Left ventricle myocardium inferior (tissue), 1 donor: ENCODE data around the gene PIGN. TPM values are rescaled to one million over a fixed set of nuclear protein-coding genes. Genes with fewer than 3 reads are reported as not detected.

Experiments
- DNase-seq: peaks from one replicate; pipeline ENCODE4 v3.0.0-alpha.2; 2020
- H3K27ac ChIP-seq: fragments of 200-600 bp; replicated peaks from 2 replicates; pipeline ENCODE4 v1.8.0; 2021
- H3K27me3 ChIP-seq: fragments of 200-600 bp; 2 replicates; pipeline ENCODE4 v1.8.0; 2021; ENCODE audit warnings: low read depth
- H3K36me3 ChIP-seq: fragments of 200-600 bp; 2 replicates; pipeline ENCODE4 v1.8.0; 2021
- H3K4me1 ChIP-seq: fragments of 200-600 bp; 2 replicates; pipeline ENCODE4 v1.8.0; 2021
- H3K4me3 ChIP-seq: fragments of 200-600 bp; 2 replicates; pipeline ENCODE4 v1.8.0; 2021; ENCODE audit warnings: mild to moderate bottlenecking, moderate library complexity
- H3K9me3 ChIP-seq: fragments of 200-600 bp; replicated peaks from 2 replicates; pipeline ENCODE4 v1.8.0; 2021
- intact Hi-C: fragments of 100-400 bp; cut with micrococcal nuclease; formaldehyde crosslinking; loops from one replicate; pipeline ENCODE4 v1.11.0; 2022
- total RNA-seq: library from RNA; stranded (reverse); fragmentation: NEBNext Ultra II Directional; extraction: Animal tissue kit (Norgen Biotek cat#: 25700); gene quantifications from one replicate; pipeline ENCODE4 v1.2.1, GENCODE V29; 2021
- TF ChIP-seq, protein P1 (sequence below): fragments of 200-600 bp; IDR thresholded peaks from 2 replicates; pipeline ENCODE4 v1.8.0; 2021; ENCODE audit warnings: antibody characterized with exemption, mild to moderate bottlenecking, borderline replicate concordance
- donor health status: DM: no; HTN: yes; CAD: no; lungs with severe emphysema.

The PIGN gene
- total RNA-seq, 1 donor from 2014 or later, result 19.7 TPM

DNA sequence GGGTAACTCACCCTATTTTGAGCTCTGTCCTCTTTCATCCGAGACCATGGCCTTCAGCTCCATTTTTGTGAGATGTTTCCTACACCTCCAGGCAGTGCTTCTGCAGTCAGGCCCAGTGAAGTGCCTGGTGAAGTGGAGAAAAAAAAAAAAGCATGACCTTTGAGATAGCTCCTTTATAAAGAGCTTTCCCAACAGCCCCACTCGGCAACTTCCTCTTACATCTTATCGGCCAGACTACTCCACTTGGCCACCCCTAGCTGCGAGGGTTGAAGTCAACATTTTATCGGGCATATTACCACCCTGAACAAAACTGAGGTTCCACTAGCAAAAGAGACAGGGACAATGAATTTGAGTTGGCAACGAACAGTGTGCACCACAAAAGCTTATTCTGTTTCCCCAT is 169.2 kb downstream of the PIGN start:
- Histone ChIP-seq H3K27me3 (no peaks in the 10 kb centered on the region), H3K36me3 (no peaks in the 10 kb centered on the region), H3K4me1 (peaks cover 17% of the 10 kb centered on the region), H3K4me3 (no peak overlapping the region), H3K9me3 (peaks cover 16% of the 10 kb centered on the region), H3K27ac (peak overlapping the region; percentile 74)
- no peak for DNase-seq
- TF ChIP-seq, protein P1, sequence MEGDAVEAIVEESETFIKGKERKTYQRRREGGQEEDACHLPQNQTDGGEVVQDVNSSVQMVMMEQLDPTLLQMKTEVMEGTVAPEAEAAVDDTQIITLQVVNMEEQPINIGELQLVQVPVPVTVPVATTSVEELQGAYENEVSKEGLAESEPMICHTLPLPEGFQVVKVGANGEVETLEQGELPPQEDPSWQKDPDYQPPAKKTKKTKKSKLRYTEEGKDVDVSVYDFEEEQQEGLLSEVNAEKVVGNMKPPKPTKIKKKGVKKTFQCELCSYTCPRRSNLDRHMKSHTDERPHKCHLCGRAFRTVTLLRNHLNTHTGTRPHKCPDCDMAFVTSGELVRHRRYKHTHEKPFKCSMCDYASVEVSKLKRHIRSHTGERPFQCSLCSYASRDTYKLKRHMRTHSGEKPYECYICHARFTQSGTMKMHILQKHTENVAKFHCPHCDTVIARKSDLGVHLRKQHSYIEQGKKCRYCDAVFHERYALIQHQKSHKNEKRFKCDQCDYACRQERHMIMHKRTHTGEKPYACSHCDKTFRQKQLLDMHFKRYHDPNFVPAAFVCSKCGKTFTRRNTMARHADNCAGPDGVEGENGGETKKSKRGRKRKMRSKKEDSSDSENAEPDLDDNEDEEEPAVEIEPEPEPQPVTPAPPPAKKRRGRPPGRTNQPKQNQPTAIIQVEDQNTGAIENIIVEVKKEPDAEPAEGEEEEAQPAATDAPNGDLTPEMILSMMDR, result no peak
- intact Hi-C loops, result no loop called here

DNA sequence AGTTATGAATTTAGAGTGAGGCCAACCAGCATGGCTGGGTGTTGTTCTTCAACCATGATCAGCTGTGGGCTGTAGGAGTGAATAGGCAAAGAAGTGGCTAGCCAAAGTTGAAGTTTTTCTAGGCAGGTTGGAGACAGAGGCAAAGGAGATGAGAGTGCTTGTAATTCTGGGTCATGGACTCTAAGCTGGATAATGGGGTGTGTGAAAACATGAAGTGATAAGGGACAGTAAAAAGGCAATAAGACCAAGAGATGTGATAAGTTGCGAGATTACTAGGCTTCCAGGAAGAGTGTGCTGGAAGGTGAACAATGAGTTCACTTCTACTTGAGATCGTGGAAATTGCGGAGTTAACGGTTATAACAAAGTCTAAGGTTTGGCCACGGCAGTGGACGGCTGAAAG is 175.4 kb downstream of the PIGN start:
- no peak for DNase-seq
- Histone ChIP-seq H3K27ac (no peak overlapping the region), H3K9me3 (peaks cover 11% of the 10 kb centered on the region), H3K27me3 (no peaks in the 10 kb centered on the region), H3K36me3 (no peaks in the 10 kb centered on the region), H3K4me3 (no peak overlapping the region), H3K4me1 (no peaks in the 10 kb centered on the region)
- intact Hi-C loops, result no loop called here
- TF ChIP-seq, protein P1, result no peak

DNA sequence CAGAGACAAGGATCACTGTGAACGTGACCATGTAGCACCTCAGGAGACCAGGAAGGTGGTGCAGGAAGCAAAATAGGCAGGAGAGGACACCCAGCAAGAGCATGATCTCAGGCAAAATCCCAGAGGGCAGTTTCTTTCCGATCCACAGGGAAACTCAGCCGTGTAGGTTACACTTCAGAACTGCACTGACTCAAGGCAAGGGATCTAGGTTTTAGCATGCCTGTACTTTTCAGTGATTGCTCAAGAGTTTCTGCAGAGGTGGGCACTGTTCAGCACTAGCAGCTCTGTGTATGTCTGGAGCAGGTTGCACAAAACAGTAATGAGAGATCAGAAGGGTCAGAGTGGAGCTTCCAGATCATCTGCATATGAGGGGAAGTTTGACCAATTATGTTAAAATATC is 177.3 kb downstream of the PIGN start:
- TF ChIP-seq, protein P1, result no peak
- no peak for DNase-seq
- H3K4me1 ChIP-seq, result no peaks in the 10 kb centered on the region
- H3K27ac ChIP-seq, result no peak overlapping the region
- H3K36me3 ChIP-seq, result no peaks in the 10 kb centered on the region
- H3K27me3 ChIP-seq, result no peaks in the 10 kb centered on the region
- peaks cover 17% of the 10 kb centered on the region for H3K9me3 ChIP-seq
- intact Hi-C loops, result no loop called here
- no peak overlapping the region for H3K4me3 ChIP-seq

DNA sequence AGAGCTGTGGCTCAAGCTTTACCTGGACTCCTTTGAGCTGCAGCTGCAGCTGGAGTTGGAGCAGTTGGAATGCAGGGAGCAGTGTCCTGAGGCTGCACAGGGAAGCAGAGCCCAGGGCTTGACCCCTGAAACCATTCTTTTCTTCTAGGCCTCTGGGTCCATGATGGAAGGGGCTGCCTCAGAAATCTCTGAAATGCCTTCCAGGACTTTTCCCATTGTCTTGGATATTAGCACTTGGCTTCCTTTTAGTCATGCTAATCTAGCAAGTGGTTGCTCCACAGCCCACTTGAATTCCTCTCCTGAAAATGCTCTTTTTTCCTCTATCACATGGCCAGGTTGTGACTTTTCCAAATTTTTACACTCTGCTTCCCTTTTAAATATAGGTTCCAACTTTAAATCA is 185.5 kb downstream of the PIGN start:
- DNase-seq, result no peak
- Histone ChIP-seq H3K4me1 (no peaks in the 10 kb centered on the region), H3K4me3 (no peak overlapping the region), H3K9me3 (peaks cover 27% of the 10 kb centered on the region), H3K36me3 (no peaks in the 10 kb centered on the region), H3K27me3 (no peaks in the 10 kb centered on the region), H3K27ac (no peak overlapping the region)
- intact Hi-C loops, result no loop called here
- TF ChIP-seq, protein P1, result no peak

DNA sequence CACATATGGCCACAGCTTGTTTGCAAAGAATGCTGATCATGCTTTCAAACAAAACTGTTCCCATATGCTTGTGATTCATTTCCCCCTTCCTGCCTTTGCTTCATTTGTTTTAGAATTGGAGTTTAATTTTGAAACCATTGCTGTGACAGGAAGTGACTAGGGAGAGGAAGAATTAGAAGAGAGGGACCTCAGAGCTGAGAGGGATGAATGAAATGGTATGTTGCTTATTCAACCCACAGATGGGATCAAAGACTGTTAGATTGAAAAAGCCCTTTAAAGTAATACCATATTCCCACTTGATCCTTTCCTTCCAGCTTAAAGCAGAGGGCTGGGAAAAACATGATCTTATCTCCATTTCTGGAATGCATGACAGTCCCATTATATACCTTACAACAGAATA is 187.9 kb downstream of the PIGN start:
- Histone ChIP-seq H3K9me3 (peaks cover 14% of the 10 kb centered on the region), H3K4me1 (peaks cover 2% of the 10 kb centered on the region), H3K27me3 (no peaks in the 10 kb centered on the region), H3K27ac (no peak overlapping the region), H3K36me3 (no peaks in the 10 kb centered on the region), H3K4me3 (no peak overlapping the region)
- TF ChIP-seq, protein P1, result no peak
- no peak for DNase-seq
- intact Hi-C loops, result no loop called here

DNA sequence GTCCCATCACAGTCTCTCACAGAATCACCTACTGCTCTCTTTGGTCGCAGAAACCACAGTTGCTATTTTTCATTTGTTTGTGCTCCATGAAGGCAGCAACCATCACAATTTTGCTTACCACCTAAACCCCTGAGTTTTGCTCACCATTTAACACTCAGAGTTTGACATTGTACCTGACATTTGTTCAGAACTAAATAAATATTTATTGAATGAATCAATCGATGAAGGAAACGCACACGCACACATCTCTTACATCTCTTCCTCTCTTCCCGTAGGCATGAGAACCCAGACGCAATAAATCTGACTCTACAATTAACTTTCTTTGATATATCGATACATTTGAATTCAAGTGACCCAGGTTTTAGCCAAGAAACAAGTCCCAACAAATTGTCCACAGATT is 188.5 kb downstream of the PIGN start:
- intact Hi-C loops, result no loop called here
- TF ChIP-seq, protein P1, result no peak

More for the DNA sequence above, 188.5 kb downstream of the PIGN start:
- Histone ChIP-seq H3K36me3 (no peaks in the 10 kb centered on the region), H3K27me3 (no peaks in the 10 kb centered on the region), H3K4me1 (peaks cover 9% of the 10 kb centered on the region), H3K4me3 (no peak overlapping the region), H3K9me3 (peaks cover 14% of the 10 kb centered on the region), H3K27ac (no peak overlapping the region)
- no peak for DNase-seq
